ENCODE data around the gene PREP.
A peak's percentile ranks its signal among the peaks of the same experiment; 100 is the strongest.
"Not testable (repeated sequence)": the region's sequence is repeated elsewhere in the genome, so short reads cannot be mapped to it uniquely, and the experiment has no call there.

Gene PREP

GRCh38 chr6:105402939-105403935 lies at the start of gene PREP:
TSS of gene PREP (minus strand) at chr6:105403082. CDS start at chr6:105402891, 191 bp downstream.
- peak; percentile 70 for DNase-seq (ENCODE audit: low read depth)

GRCh38 chr6:105452376-105452775 lies 49.5 kb upstream of the PREP start:
- no peak for DNase-seq (ENCODE audit: low read depth)

- DNase-seq (ENCODE audit: low read depth): no peak
Measured at GRCh38 chr6:105449756-105450390, 47.0 kb upstream of the PREP start.

GRCh38 chr6:105445481-105445880 lies 42.6 kb upstream of the PREP start:
- no peak for DNase-seq (ENCODE audit: low read depth)

- no peak for DNase-seq (ENCODE audit: low read depth)
Measured at GRCh38 chr6:105443941-105444340, 41.1 kb upstream of the PREP start.

GRCh38 chr6:105442369-105442768 lies 39.5 kb upstream of the PREP start:
- no peak for DNase-seq (ENCODE audit: low read depth)

- DNase-seq (ENCODE audit: low read depth): no peak
Measured at GRCh38 chr6:105437236-105437635, 34.4 kb upstream of the PREP start.

GRCh38 chr6:105433723-105434122 lies 30.8 kb upstream of the PREP start:
- DNase-seq (ENCODE audit: low read depth): no peak

- peak; percentile 70 for DNase-seq (ENCODE audit: low read depth)
Measured at GRCh38 chr6:105432797-105433196, 29.9 kb upstream of the PREP start.

- peak; percentile 43 for DNase-seq (ENCODE audit: low read depth)
Measured at GRCh38 chr6:105431226-105431625, 28.3 kb upstream of the PREP start.

GRCh38 chr6:105430685-105431084 lies 27.8 kb upstream of the PREP start:
- DNase-seq (ENCODE audit: low read depth): no peak

GRCh38 chr6:105429676-105430075 lies 26.8 kb upstream of the PREP start:
- no peak for DNase-seq (ENCODE audit: low read depth)

- DNase-seq (ENCODE audit: low read depth): no peak
Measured at GRCh38 chr6:105428342-105428957, 25.6 kb upstream of the PREP start.

- no peak for DNase-seq (ENCODE audit: low read depth)
Measured at GRCh38 chr6:105424175-105424783, 21.4 kb upstream of the PREP start.

GRCh38 chr6:105416971-105417370 lies 14.1 kb upstream of the PREP start:
- not testable (repeated sequence) for DNase-seq (ENCODE audit: low read depth)

- no peak for DNase-seq (ENCODE audit: low read depth)
Measured at GRCh38 chr6:105409734-105410133, 6.9 kb upstream of the PREP start.

- DNase-seq (ENCODE audit: low read depth): no peak
Measured at GRCh38 chr6:105402090-105402938, 568 bp downstream of the PREP start.

- no peak for DNase-seq (ENCODE audit: low read depth)
Measured at GRCh38 chr6:105401247-105402089, 1.4 kb downstream of the PREP start.

GRCh38 chr6:105400501-105400900 lies 2.4 kb downstream of the PREP start:
- no peak for DNase-seq (ENCODE audit: low read depth)

GRCh38 chr6:105398859-105399258 lies 4.0 kb downstream of the PREP start:
- no peak for DNase-seq (ENCODE audit: low read depth)
